ENCODE measurements around the gene SMTNL1. TPM values are rescaled to one million over a fixed set of nuclear protein-coding genes. Genes with fewer than 3 reads are reported as not detected.
A peak's percentile ranks its signal among the peaks of the same experiment; 100 is the strongest.

Gene SMTNL1
- total and polyA plus RNA-seq, 9 of the 15 experiments (the other 6 are each of a cell fraction or from before 2014, with no cell fraction given), result not detected

DNA sequence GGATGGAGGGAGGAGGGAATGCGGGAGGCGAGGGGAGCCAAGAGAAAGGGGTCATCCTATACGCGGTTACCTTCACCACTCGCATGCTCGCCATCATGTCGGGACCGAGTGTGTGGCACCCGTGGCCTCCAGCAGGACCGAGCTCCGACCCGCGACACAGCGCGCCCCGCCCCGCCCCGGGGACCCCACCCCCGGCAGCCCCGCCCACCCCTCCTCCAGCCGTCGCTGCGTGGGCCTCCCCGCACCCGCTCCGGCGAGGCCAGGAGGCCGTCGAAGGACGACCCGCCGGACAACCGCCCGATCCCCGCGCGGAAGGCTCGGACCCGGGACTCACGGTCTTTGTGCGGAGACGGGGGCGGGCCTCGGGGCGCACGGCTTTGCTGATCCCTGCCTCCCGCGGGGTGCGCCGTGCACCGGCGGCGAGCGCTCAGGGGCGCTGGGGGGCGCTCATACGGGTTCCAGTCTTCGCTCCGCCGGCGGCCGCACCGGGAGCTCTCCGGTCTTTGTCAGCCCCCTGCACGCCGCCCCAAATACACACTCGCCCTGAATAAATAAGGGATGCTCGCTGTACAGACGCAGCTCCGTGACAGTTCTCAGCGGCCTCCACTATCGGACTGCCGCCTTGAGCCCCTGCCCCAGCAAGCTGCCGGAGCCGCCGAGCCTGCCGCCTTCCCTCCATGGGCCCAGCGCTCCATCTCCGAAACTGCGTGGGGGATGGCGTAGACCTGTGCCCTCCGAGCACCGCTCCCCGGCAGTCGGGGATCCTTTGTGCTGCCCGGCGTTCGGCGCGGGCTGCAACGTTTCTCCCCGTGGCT, 30.3 kb downstream of the SMTNL1 start, which contains the start of gene UBE2L6 (continued):
- TF ChIP-seq ARID1B (IDR thresholded peaks at IDR 0.05) (peak; percentile 25; the same call in 1 of the 2 replicates), RFX5 (IDR thresholded peaks at IDR 0.05; ENCODE audit: low read depth, low read length) (no peak), HNRNPLL (IDR thresholded peaks at IDR 0.05; ENCODE audit: low read depth, low read length, poor library complexity, severe bottlenecking) (no peak), NR2C2 (CRISPR knock-in tag; IDR thresholded peaks at IDR 0.05) (no peak), NR2C2 (tag; IDR thresholded peaks at IDR 0.05) (no peak), GATAD2B (IDR thresholded peaks at IDR 0.05; ENCODE audit: borderline replicate concordance) (no peak), ZNF780A (CRISPR knock-in tag; IDR thresholded peaks at IDR 0.05) (no peak), NCOA6 (IDR thresholded peaks at IDR 0.05) (peak; percentile 79), NR2C1 (IDR thresholded peaks at IDR 0.05) (no peak), NR2C1 (tag; IDR thresholded peaks at IDR 0.05) (no peak), NCOA1 (IDR thresholded peaks at IDR 0.05; ENCODE audit: low read depth) (no peak), SMAD4 (CRISPR knock-in tag; conservative IDR thresholded peaks at IDR 0.05) (peak; percentile 63), FOS (IDR thresholded peaks at IDR 0.05; ENCODE audit: extremely low read depth, insufficient read length) (no peak), SAP30 (IDR thresholded peaks at IDR 0.05; ENCODE audit: borderline replicate concordance, insufficient read depth, low read depth, low read length, poor library complexity, severe bottlenecking) (peak; percentile 56), HMGN3 (IDR thresholded peaks at IDR 0.05; ENCODE audit: borderline replicate concordance, extremely low read depth, insufficient read length, low read depth, low read length) (peak; percentile 48), TOE1 (IDR thresholded peaks at IDR 0.05; ENCODE audit: borderline replicate concordance) (no peak), TOE1 (CRISPR knock-in tag; IDR thresholded peaks at IDR 0.05; ENCODE audit: borderline replicate concordance, low read depth) (peak; percentile 23; the same call in 1 of the 2 replicates), GATAD2A (IDR thresholded peaks at IDR 0.05) (peak; percentile 29; the same call in 1 of the 2 replicates), SP1 (CRISPR knock-in tag; IDR thresholded peaks at IDR 0.05) (peak; percentile 83), NR4A1 (CRISPR knock-in tag; IDR thresholded peaks at IDR 0.05) (no peak), NR4A1 (tag; IDR thresholded peaks at IDR 0.05) (0 out of 2 replicates have a peak, but pooled peaks have one; percentile 42), OTX1 (CRISPR knock-in tag; IDR thresholded peaks at IDR 0.05) (no peak), TAL1 (IDR thresholded peaks at IDR 0.05) (no peak), ZNF668 (CRISPR knock-in tag; IDR thresholded peaks at IDR 0.05) (no peak), SIRT6 (IDR thresholded peaks at IDR 0.05; ENCODE audit: low read depth, low read length) (no peak), GTF2F1 (IDR thresholded peaks at IDR 0.05; ENCODE audit: low read depth, low read length) (no peak), ZBED1 (IDR thresholded peaks at IDR 0.05) (no peak)
- TF ChIP-seq, protein P1, sequence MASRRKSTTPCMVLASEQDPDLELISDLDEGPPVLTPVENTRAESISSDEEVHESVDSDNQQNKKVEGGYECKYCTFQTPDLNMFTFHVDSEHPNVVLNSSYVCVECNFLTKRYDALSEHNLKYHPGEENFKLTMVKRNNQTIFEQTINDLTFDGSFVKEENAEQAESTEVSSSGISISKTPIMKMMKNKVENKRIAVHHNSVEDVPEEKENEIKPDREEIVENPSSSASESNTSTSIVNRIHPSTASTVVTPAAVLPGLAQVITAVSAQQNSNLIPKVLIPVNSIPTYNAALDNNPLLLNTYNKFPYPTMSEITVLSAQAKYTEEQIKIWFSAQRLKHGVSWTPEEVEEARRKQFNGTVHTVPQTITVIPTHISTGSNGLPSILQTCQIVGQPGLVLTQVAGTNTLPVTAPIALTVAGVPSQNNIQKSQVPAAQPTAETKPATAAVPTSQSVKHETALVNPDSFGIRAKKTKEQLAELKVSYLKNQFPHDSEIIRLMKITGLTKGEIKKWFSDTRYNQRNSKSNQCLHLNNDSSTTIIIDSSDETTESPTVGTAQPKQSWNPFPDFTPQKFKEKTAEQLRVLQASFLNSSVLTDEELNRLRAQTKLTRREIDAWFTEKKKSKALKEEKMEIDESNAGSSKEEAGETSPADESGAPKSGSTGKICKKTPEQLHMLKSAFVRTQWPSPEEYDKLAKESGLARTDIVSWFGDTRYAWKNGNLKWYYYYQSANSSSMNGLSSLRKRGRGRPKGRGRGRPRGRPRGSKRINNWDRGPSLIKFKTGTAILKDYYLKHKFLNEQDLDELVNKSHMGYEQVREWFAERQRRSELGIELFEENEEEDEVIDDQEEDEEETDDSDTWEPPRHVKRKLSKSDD (conservative IDR thresholded peaks at IDR 0.05; ENCODE audit: low read length), result no peak
- TF ChIP-seq, protein P2, sequence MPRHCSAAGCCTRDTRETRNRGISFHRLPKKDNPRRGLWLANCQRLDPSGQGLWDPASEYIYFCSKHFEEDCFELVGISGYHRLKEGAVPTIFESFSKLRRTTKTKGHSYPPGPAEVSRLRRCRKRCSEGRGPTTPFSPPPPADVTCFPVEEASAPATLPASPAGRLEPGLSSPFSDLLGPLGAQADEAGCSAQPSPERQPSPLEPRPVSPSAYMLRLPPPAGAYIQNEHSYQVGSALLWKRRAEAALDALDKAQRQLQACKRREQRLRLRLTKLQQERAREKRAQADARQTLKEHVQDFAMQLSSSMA (CRISPR knock-in tag; IDR thresholded peaks at IDR 0.05), result 0 out of 2 replicates have a peak, but pooled peaks have one; percentile 41

All from K562 (cell line).